Measurements from ENCODE around the gene TTYH1. TPM values are rescaled to one million over a fixed set of nuclear protein-coding genes. Genes with fewer than 3 reads are reported as not detected.
A peak's percentile ranks its signal among the peaks of the same experiment; 100 is the strongest.

TTYH1 gene
- total RNA-seq, 3 donors from 2014 or later: 0.55 to 8.7 (median 1.3) TPM

- Histone ChIP-seq H3K4me1 (ENCODE audit: low read depth) (no peaks in the 10 kb centered on the region), H3K9me3 (no peaks in the 10 kb centered on the region), H3K4me3 (no peak overlapping the region), H3K36me3 (ENCODE audit: low read depth) (no peaks in the 10 kb centered on the region)
- no peak for ATAC-seq
- no peak for DNase-seq
- no peak for TF ChIP-seq CTCF (IDR thresholded peaks at IDR 0.05)
- intact Hi-C loops (cut with DNase I, micrococcal nuclease): no loop called here
Observed at GRCh38 chr19:54418930-54419800, 3.9 kb downstream of the TTYH1 start.

- Histone ChIP-seq H3K36me3 (ENCODE audit: low read depth) (no peaks in the 10 kb centered on the region), H3K4me3 (no peak overlapping the region), H3K9me3 (no peaks in the 10 kb centered on the region), H3K4me1 (ENCODE audit: low read depth) (no peaks in the 10 kb centered on the region)
- DNase-seq (no peak), ATAC-seq (no peak)
- TF ChIP-seq CTCF (IDR thresholded peaks at IDR 0.05): no peak
- intact Hi-C loops (cut with DNase I, micrococcal nuclease): no loop called here
Observed at GRCh38 chr19:54420068-54420382, 4.8 kb downstream of the TTYH1 start.

- TF ChIP-seq CTCF (IDR thresholded peaks at IDR 0.05): no peak
- H3K4me1 ChIP-seq (ENCODE audit: low read depth): no peaks in the 10 kb centered on the region
- peak; percentile 12 for ATAC-seq
- no peak overlapping the region for H3K4me3 ChIP-seq
- H3K9me3 ChIP-seq: no peaks in the 10 kb centered on the region
- H3K36me3 ChIP-seq (ENCODE audit: low read depth): no peaks in the 10 kb centered on the region
- intact Hi-C loops (cut with DNase I, micrococcal nuclease): no loop called here
- DNase-seq: no peak
Observed at GRCh38 chr19:54420383-54421168, 5.3 kb downstream of the TTYH1 start.

GRCh38 chr19:54421169-54421516, 5.9 kb downstream of the TTYH1 start:
- Histone ChIP-seq H3K36me3 (ENCODE audit: low read depth) (no peaks in the 10 kb centered on the region), H3K4me1 (ENCODE audit: low read depth) (no peaks in the 10 kb centered on the region), H3K4me3 (no peak overlapping the region), H3K9me3 (no peaks in the 10 kb centered on the region)
- TF ChIP-seq CTCF (IDR thresholded peaks at IDR 0.05): no peak
- no peak for ATAC-seq
- DNase-seq: no peak
- intact Hi-C loops (cut with DNase I, micrococcal nuclease): no loop called here

GRCh38 chr19:54421521-54421920, 6.3 kb downstream of the TTYH1 start:
- ATAC-seq: no peak
- TF ChIP-seq CTCF (IDR thresholded peaks at IDR 0.05): no peak
- intact Hi-C loops (cut with DNase I, micrococcal nuclease): no loop called here

More at GRCh38 chr19:54421521-54421920, 6.3 kb downstream of the TTYH1 start:
- H3K9me3 ChIP-seq: no peaks in the 10 kb centered on the region
- H3K4me1 ChIP-seq (ENCODE audit: low read depth): no peaks in the 10 kb centered on the region
- no peak overlapping the region for H3K4me3 ChIP-seq
- no peak for DNase-seq
- H3K36me3 ChIP-seq (ENCODE audit: low read depth): no peaks in the 10 kb centered on the region
